ENCODE measurements around the gene RAP2C. TPM values are rescaled to one million over a fixed set of nuclear protein-coding genes. Genes with fewer than 3 reads are reported as not detected.

RAP2C gene
- total RNA-seq, 1 donor from 2014 or later: 29.0 TPM

DNA sequence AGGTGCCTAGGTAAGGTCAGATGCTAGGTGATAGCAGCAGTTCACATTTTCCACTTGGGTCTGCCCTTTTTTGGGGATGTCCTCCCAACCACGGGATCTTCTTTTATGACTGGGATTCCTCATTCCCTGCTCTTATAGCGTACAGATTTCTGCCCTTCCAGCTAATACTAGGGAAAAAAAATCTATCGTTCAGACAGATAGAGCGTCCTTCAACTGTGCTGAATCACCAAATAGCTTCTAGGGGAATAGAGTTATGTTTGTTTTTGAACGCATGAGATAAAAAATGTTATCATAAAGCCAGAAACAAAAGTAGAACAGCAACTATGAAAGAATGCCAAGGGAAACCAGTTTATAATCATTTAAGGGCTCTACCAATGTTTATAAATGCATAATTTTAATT, 13.0 kb downstream of the RAP2C start:
- Mint-ChIP-seq H3K4me1 (ENCODE audit: low read depth, unreplicated experiment) (peaks cover 2% of the 10 kb centered on the region), H3K27ac (ENCODE audit: unreplicated experiment) (no peak overlapping the region), H3K9me3 (ENCODE audit: unreplicated experiment) (no peaks in the 10 kb centered on the region), H3K27me3 (ENCODE audit: low read depth, unreplicated experiment) (no peaks in the 10 kb centered on the region), H3K4me3 (ENCODE audit: unreplicated experiment) (no peak overlapping the region), H3K36me3 (ENCODE audit: low read depth, unreplicated experiment) (no peaks in the 10 kb centered on the region)
- Histone ChIP-seq H3K4me1 (ENCODE audit: insufficient read depth, low read length) (no peaks in the 10 kb centered on the region), H3K9ac (ENCODE audit: low read length) (no peak overlapping the region), H3K9me3 (ENCODE audit: insufficient read depth, low read depth, low read length) (no peaks in the 10 kb centered on the region), H3K79me2 (ENCODE audit: insufficient read depth, low read length) (peaks cover 29% of the 10 kb centered on the region), H3K27ac (ENCODE audit: low read depth, low read length) (no peak overlapping the region), H3K36me3 (ENCODE audit: insufficient read depth, low read length) (peaks cover 2% of the 10 kb centered on the region), H3K4me2 (ENCODE audit: low read length) (peak overlapping the region; percentile 15), H2AFZ (ENCODE audit: low read depth, low read length) (no peak overlapping the region), H4K20me1 (ENCODE audit: insufficient read depth, low read length) (peaks cover 11% of the 10 kb centered on the region), H3K4me3 (ENCODE audit: insufficient read depth, low read depth, low read length) (no peak overlapping the region), H3K27me3 (ENCODE audit: insufficient read depth, low read length) (no peaks in the 10 kb centered on the region)
- DNase-seq (ENCODE audit: low read depth) (no peak), FAIRE-seq (no peak)
- TF ChIP-seq EZH2 (IDR thresholded peaks at IDR 0.05; ENCODE audit: insufficient read depth, low read length): no peak
- TF ChIP-seq, protein P1, sequence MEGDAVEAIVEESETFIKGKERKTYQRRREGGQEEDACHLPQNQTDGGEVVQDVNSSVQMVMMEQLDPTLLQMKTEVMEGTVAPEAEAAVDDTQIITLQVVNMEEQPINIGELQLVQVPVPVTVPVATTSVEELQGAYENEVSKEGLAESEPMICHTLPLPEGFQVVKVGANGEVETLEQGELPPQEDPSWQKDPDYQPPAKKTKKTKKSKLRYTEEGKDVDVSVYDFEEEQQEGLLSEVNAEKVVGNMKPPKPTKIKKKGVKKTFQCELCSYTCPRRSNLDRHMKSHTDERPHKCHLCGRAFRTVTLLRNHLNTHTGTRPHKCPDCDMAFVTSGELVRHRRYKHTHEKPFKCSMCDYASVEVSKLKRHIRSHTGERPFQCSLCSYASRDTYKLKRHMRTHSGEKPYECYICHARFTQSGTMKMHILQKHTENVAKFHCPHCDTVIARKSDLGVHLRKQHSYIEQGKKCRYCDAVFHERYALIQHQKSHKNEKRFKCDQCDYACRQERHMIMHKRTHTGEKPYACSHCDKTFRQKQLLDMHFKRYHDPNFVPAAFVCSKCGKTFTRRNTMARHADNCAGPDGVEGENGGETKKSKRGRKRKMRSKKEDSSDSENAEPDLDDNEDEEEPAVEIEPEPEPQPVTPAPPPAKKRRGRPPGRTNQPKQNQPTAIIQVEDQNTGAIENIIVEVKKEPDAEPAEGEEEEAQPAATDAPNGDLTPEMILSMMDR (IDR thresholded peaks at IDR 0.05; ENCODE audit: insufficient read depth, low read depth, low read length): no peak

DNA sequence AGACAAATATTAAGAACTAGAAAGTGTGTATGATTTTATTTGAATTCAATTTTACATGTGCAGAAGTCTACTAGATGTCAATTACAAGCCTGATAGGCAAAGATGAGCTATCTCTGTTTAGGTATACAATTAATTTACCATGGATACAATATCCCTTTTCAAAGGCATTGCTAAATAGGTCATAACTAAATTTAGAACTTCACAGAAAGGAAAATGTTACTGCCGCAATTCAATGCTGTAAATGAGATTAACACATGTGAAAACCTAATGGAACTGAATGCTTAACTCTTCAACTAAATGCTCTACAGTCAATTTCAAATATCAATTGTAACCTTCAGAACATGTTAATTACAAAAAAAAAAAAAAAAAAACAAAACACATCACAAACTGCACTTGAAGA, 14.6 kb downstream of the RAP2C start:
- no peaks in the 10 kb centered on the region for H3K36me3 ChIP-seq (ENCODE audit: insufficient read depth, low read length)
- DNase-seq (ENCODE audit: low read depth) (no peak), FAIRE-seq (no peak)
- no peak overlapping the region for H2AFZ ChIP-seq (ENCODE audit: low read depth, low read length)
- Mint-ChIP-seq H3K4me1 (ENCODE audit: low read depth, unreplicated experiment) (peaks cover 11% of the 10 kb centered on the region), H3K9me3 (ENCODE audit: unreplicated experiment) (no peaks in the 10 kb centered on the region), H3K27ac (ENCODE audit: unreplicated experiment) (no peak overlapping the region), H3K4me3 (ENCODE audit: unreplicated experiment) (no peak overlapping the region), H3K27me3 (ENCODE audit: low read depth, unreplicated experiment) (no peaks in the 10 kb centered on the region), H3K36me3 (ENCODE audit: low read depth, unreplicated experiment) (no peaks in the 10 kb centered on the region)
- no peaks in the 10 kb centered on the region for H3K9me3 ChIP-seq (ENCODE audit: insufficient read depth, low read depth, low read length)
- no peaks in the 10 kb centered on the region for H3K4me1 ChIP-seq (ENCODE audit: insufficient read depth, low read length)
- H3K4me3 ChIP-seq (ENCODE audit: insufficient read depth, low read depth, low read length): no peak overlapping the region
- no peak overlapping the region for H3K9ac ChIP-seq (ENCODE audit: low read length)
- H3K27me3 ChIP-seq (ENCODE audit: insufficient read depth, low read length): no peaks in the 10 kb centered on the region
- H3K79me2 ChIP-seq (ENCODE audit: insufficient read depth, low read length): peaks cover 16% of the 10 kb centered on the region
- TF ChIP-seq, protein P1 (IDR thresholded peaks at IDR 0.05; ENCODE audit: insufficient read depth, low read depth, low read length): no peak
- no peak for TF ChIP-seq EZH2 (IDR thresholded peaks at IDR 0.05; ENCODE audit: insufficient read depth, low read length)
- peaks cover 7% of the 10 kb centered on the region for H4K20me1 ChIP-seq (ENCODE audit: insufficient read depth, low read length)
- H3K4me2 ChIP-seq (ENCODE audit: low read length): no peak overlapping the region
- H3K27ac ChIP-seq (ENCODE audit: low read depth, low read length): no peak overlapping the region

DNA sequence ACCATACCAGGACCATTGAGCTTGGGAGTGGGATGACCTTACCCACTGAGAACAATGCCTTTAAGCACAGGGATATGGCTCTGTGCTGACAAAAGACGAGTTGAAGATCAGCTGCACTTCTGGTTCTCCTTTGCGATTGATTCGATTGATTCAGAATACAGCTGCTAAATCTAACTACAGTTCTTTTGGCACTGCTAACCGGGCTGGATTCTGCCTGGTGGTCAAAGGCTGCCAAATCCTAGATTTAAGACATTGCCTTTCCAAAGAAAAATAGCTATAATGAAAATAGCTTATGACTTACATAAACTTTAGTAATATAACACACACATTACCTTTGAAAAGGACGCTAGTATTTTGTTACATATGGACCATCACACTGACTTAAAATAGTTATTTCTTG, 18.3 kb downstream of the RAP2C start:
- H3K4me1 ChIP-seq (ENCODE audit: insufficient read depth, low read length): no peaks in the 10 kb centered on the region
- FAIRE-seq (peak; percentile 67), DNase-seq (ENCODE audit: low read depth) (no peak)
- Mint-ChIP-seq H3K9me3 (ENCODE audit: unreplicated experiment) (no peaks in the 10 kb centered on the region), H3K27ac (ENCODE audit: unreplicated experiment) (no peak overlapping the region), H3K4me3 (ENCODE audit: unreplicated experiment) (no peak overlapping the region), H3K4me1 (ENCODE audit: low read depth, unreplicated experiment) (peaks cover 9% of the 10 kb centered on the region), H3K36me3 (ENCODE audit: low read depth, unreplicated experiment) (no peaks in the 10 kb centered on the region), H3K27me3 (ENCODE audit: low read depth, unreplicated experiment) (no peaks in the 10 kb centered on the region)
- H3K27ac ChIP-seq (ENCODE audit: low read depth, low read length): no peak overlapping the region
- H3K4me3 ChIP-seq (ENCODE audit: insufficient read depth, low read depth, low read length): no peak overlapping the region
- no peaks in the 10 kb centered on the region for H3K36me3 ChIP-seq (ENCODE audit: insufficient read depth, low read length)
- no peaks in the 10 kb centered on the region for H3K79me2 ChIP-seq (ENCODE audit: insufficient read depth, low read length)
- H3K4me2 ChIP-seq (ENCODE audit: low read length): no peak overlapping the region
- no peaks in the 10 kb centered on the region for H3K9me3 ChIP-seq (ENCODE audit: insufficient read depth, low read depth, low read length)
- TF ChIP-seq EZH2 (IDR thresholded peaks at IDR 0.05; ENCODE audit: insufficient read depth, low read length): no peak
- TF ChIP-seq, protein P1 (IDR thresholded peaks at IDR 0.05; ENCODE audit: insufficient read depth, low read depth, low read length): no peak
- H3K27me3 ChIP-seq (ENCODE audit: insufficient read depth, low read length): no peaks in the 10 kb centered on the region
- no peaks in the 10 kb centered on the region for H4K20me1 ChIP-seq (ENCODE audit: insufficient read depth, low read length)
- H2AFZ ChIP-seq (ENCODE audit: low read depth, low read length): no peak overlapping the region
- no peak overlapping the region for H3K9ac ChIP-seq (ENCODE audit: low read length)

Data from astrocyte (in vitro differentiated cells and primary cell).